Lung (tissue), 12 donors: ENCODE results near the gene GABRE. TPM values are rescaled to one million over a fixed set of nuclear protein-coding genes. Genes with fewer than 3 reads are reported as not detected.
A peak's percentile ranks its signal among the peaks of the same experiment; 100 is the strongest.

Source experiments
- ATAC-seq: fragments of 200-7000 bp; cut with Tn5 transposase; one replicate; pipeline ENCODE4 v1.9.1; 2020; ENCODE audit warnings: moderate number of reproducible peaks; ENCODE audit not compliant: insufficient read depth, low FRiP score
- DNase-seq, 3 donors: peaks; one replicate each; pipeline ENCODE4 v3.0.0-alpha.2; 2013 to 2017
- H3K27ac ChIP-seq, 2 donors: one replicate each; pipeline ENCODE4 v1.5.1; 2013; ENCODE audit warnings: mild to moderate bottlenecking in 2 of 2, moderate library complexity in 2 of 2, control low read depth in 1 of 2, inconsistent platforms in 1 of 2, low read depth in 1 of 2, low read length in 1 of 2
- H3K27me3 ChIP-seq, 3 donors: one replicate each; pipeline ENCODE4 v1.5.1; 2013; ENCODE audit warnings: low read length in 2 of 3; ENCODE audit not compliant: control insufficient read depth in 3 of 3, insufficient read depth in 3 of 3
- H3K36me3 ChIP-seq, 4 donors: one replicate each; pipeline ENCODE4 v1.5.1; 2013; ENCODE audit warnings: low read length in 4 of 4, mild to moderate bottlenecking in 1 of 4, moderate library complexity in 1 of 4; ENCODE audit not compliant: control insufficient read depth in 4 of 4, insufficient read depth in 4 of 4
- H3K4me1 ChIP-seq, 5 donors: one replicate each; pipeline ENCODE4 v1.5.1; 2013; ENCODE audit warnings: low read length in 5 of 5, mild to moderate bottlenecking in 2 of 5, moderate library complexity in 1 of 5; ENCODE audit not compliant: control insufficient read depth in 5 of 5, insufficient read depth in 5 of 5
- H3K4me3 ChIP-seq: one replicate; pipeline ENCODE4 v1.5.1; 2013; ENCODE audit warnings: mild to moderate bottlenecking, control low read depth, moderate library complexity
- H3K9ac ChIP-seq, 2 donors: one replicate each; pipeline ENCODE4 v1.5.1; 2013; ENCODE audit warnings: low read length in 2 of 2, control low read depth in 1 of 2; ENCODE audit not compliant: insufficient read depth in 1 of 2
- H3K9me3 ChIP-seq, 4 donors: one replicate each; pipeline ENCODE4 v1.5.1; 2013; ENCODE audit warnings: low read length in 3 of 4, mild to moderate bottlenecking in 1 of 4, moderate library complexity in 1 of 4; ENCODE audit not compliant: control insufficient read depth in 4 of 4, insufficient read depth in 3 of 4
- CTCF ChIP-seq: IDR thresholded peaks from 2 replicates; pipeline ENCODE4 v1.5.1; 2012; ENCODE audit warnings: mild to moderate bottlenecking; ENCODE audit errors: control extremely low read depth, extremely low read depth
- WGBS, 2 donors: extraction: QIAGEN DNeasy Blood & Tissue Kit; methylation state at CpG; one replicate each; pipeline ENCODE4 v1.1.7; 2013; 5-methylcytosine and 5-hydroxymethylcytosine counted together
- polyA plus RNA-seq, 2 donors: library from polyadenylated mRNA; stranded (reverse); fragments of 200-250 nt; gene quantifications; one replicate each; pipeline ENCODE4 v1.2.1, GENCODE V29; 2013
- total RNA-seq, 2 donors: library from RNA; depleted of rRNA in 1 of 2; stranded (reverse); fragments of >200 nt in 1 of 2; gene quantifications; one replicate each; pipeline ENCODE4 v1.2.1, GENCODE V29; 2014 to 2021
- donor health status: control.
- donor health status: control.
- donor health status: Bipolar disorder and iron deficiency.
- donor health status: healthy.
- donor health status: DM: yes; HTN: yes; CAD: no.

Gene GABRE
- total and polyA plus RNA-seq, 4 donors: 2.2 to 44.5 (median 21.0) TPM

- peaks cover 0 to 9% (median 0%) of the 10 kb centered on the region in 4 donors for H3K9me3 ChIP-seq
- H3K4me1 ChIP-seq: peaks cover 0 to 8% (median 0%) of the 10 kb centered on the region in 5 donors
- peak; percentile 13 to 48 (median 32) for DNase-seq
- H3K9ac ChIP-seq: no peak overlapping the region
- H3K27ac ChIP-seq: peak overlapping the region; percentile 43 to 84
- peaks cover 0 to 2% (median 0%) of the 10 kb centered on the region in 4 donors for H3K36me3 ChIP-seq
- no peaks in the 10 kb centered on the region for H3K27me3 ChIP-seq
- ATAC-seq: no peak
- 7 to 36% methylated on average over 19 to 21 of the region's 21 CpGs for WGBS, 2 donors
- TF ChIP-seq CTCF: no peak
- peak overlapping the region; percentile 42 for H3K4me3 ChIP-seq
Observed at GRCh38 chrX:151973851-151974335, 583 bp downstream of the GABRE start.

GRCh38 chrX:151973060-151973661 lies 1.3 kb downstream of the GABRE start:
- Histone ChIP-seq H3K27ac (peak overlapping the region; percentile 3 to 10), H3K4me1 (peaks cover 0 to 8% (median 0%) of the 10 kb centered on the region in 5 donors), H3K9ac (no peak overlapping the region), H3K27me3 (no peaks in the 10 kb centered on the region), H3K9me3 (peaks cover 0 to 7% (median under 1%) of the 10 kb centered on the region in 4 donors), H3K4me3 (peak overlapping the region; percentile 26), H3K36me3 (peaks cover 0 to 5% (median 0%) of the 10 kb centered on the region in 4 donors)
- no peak for ATAC-seq
- 48 to 58% methylated on average over 4 of the region's 4 CpGs for WGBS, 2 donors
- DNase-seq: no peak
- no peak for TF ChIP-seq CTCF

GRCh38 chrX:151970661-151971060 lies 3.8 kb downstream of the GABRE start:
- DNase-seq: peak; percentile 60 to 77 (median 68)
- no peak for TF ChIP-seq CTCF
- WGBS, 2 donors: 52 to 53% methylated on average over 6 of the region's 6 CpGs
- no peak overlapping the region for H3K4me3 ChIP-seq
- no peak overlapping the region for H3K9ac ChIP-seq
- H3K27ac ChIP-seq: peak overlapping the region in 1 of 2 donors; percentile 41
- H3K36me3 ChIP-seq: peaks cover 0 to 5% (median 1%) of the 10 kb centered on the region in 4 donors
- peaks cover 0 to 5% (median 0%) of the 10 kb centered on the region in 5 donors for H3K4me1 ChIP-seq
- ATAC-seq: peak; percentile 44
- H3K9me3 ChIP-seq: peaks cover 0 to 8% (median 2%) of the 10 kb centered on the region in 4 donors
- H3K27me3 ChIP-seq: no peaks in the 10 kb centered on the region
